Activated T-cell treated with anti-CD3 and anti-CD28 coated beads for 48 hours (primary cell): Measurements from ENCODE around the gene RAC3.

Experiments
- DNase-seq: peaks from one replicate; pipeline ENCODE4 v3.0.0-alpha.2; 2020; ENCODE audit warnings: low read depth

Gene RAC3

DNA sequence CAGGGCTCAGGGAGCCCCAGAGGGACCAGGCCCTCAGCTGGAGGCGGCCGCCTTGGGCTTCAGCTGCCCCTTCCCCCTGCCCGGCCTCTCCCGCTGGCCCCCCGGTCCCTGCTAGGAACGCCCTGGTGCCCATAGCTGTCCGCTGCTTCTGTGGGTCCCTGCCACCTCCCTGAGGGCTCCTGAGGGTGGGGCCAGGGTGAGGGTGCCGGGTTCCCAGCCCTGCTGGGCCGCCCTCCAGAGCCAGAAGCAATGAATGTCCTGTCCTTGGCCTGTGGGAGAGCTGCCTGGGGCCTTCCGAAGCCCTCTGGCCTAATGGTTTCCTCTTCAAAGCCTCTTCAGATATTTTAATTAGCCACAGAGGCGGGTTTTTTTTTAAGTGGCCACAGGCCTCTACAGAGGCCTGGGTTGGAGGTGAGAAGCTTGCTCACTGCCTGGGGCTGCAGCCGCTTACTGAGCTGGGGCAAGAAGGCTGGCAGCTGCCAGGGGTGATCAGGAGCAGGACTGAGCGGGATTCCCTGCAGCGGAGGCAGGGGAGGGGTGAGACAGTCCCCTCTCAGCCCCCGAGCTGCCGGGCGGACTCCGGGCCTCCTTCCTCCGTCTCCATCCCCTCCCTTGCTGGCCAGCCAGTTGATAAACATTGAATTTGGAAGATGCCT is 18.7 kb upstream of the RAC3 start:
- DNase-seq = no peak

DNA sequence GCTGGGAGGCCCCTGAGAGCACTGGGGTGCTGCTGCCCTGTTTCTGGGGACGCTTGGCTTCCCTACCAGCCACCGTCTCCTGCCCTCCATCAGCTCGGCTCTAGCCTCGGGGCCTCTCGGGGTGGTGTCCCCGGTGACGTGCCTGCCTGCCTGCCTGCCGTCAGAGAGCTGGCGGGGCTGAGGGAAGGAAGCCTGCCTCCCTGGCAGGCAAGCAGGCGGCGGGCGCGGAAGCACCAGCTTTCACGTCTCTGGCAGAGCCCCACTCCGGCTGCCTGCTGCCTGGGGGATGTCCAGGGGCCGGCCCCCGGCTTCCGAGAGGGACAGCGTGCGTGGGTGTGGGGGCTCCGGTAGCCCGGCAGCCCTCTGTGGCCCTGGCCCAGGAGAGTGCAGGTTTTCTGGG is 18.1 kb upstream of the RAC3 start:
- DNase-seq = no peak

DNA sequence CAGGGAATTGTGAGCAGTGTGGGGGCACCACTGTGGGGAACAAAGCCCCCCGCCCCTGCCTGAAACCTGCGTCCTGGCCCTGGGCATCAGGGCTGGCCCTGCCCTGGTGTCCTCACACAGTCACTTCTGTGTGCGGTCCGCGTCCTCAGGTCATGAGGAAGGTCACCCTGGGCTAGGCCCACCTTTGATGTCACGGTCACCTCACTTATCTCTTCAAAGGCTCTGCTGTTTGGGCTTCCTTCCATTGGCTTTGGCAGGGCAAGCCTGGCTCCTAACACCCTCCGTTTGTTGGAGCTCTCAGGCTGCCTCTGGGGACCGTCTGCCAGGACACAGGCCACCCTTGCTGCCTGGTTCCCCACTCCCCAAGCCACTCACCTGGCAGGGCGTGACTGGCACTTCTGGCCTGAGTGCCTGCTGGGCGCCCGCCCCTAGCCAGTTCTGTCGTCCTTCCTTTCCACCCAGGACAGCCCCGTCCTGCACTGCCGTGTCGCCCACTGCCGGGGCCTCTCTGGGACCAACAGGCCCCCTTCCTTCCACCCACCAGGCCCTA is 17.6 kb upstream of the RAC3 start:
- no peak for DNase-seq

DNA sequence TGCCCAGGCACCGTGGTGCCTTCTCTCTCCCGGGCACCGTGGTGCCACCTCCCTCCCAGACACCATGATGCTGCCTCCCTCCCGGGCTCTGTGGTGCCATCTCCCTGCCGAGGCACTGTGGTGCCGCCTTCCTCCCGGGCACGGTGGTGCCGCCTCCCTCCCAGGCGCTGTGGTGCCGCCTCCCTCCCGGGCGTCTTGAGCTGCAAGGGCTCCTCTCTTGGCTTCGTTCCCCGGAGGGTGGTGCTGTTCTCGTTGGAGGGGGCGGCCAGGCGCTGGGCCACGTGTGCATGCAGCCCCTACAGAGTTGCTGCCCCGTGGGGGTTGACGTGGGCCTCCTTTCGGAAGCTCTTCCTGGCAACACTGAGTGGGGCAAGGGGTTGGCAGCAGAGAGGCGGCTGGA is 17.0 kb upstream of the RAC3 start:
- DNase-seq = no peak

DNA sequence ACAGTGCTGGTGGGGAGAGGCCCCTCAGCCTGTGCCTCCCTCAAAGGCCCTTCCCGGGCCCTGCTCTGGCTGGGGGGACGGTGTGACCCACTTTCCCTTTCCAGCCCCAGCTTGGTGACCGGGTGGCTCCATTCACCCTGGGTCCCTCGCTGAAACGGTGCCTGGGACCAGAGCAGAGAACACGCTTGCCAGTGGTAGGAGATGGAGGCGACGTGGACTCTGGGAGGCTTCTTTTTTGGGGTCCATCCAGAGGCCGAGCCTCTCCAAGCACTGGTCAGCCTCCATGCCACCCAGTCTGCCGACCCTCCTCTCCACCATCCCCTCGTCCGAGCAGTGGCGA is 16.5 kb upstream of the RAC3 start:
- no peak for DNase-seq

DNA sequence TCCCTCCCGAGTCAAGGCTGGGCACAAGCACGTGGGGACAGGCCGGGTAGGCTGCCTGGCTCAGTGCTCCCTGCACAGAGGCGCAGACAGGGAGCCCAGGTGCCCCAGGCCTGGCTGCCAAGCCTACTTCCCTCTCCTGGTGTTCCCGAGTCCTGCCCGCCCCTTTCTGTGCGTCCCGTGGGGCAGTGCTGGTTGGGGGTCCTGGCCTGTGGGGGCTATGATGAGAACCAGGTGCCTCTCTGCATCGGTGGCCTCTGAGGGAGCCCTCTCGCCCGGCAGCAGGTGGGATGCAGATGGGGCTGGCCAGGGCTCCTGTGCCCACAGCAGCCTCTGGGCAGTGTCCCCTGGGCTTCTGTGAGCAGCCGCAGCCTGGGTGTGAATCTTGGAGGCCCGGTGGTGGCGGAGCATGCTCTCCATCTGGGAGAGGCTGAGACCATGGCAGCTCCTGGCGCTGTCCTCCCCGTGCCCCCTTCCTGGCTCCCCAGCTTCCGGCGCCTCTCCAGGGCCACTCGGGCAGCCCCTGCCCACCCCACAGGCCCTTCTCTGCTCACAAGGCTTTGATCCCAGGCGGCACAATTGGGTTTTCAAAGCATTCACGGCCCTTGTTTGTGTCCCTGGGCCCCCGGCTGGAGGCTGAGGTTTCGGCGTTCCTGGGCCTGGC is 16.0 kb upstream of the RAC3 start:
- DNase-seq = no peak

DNA sequence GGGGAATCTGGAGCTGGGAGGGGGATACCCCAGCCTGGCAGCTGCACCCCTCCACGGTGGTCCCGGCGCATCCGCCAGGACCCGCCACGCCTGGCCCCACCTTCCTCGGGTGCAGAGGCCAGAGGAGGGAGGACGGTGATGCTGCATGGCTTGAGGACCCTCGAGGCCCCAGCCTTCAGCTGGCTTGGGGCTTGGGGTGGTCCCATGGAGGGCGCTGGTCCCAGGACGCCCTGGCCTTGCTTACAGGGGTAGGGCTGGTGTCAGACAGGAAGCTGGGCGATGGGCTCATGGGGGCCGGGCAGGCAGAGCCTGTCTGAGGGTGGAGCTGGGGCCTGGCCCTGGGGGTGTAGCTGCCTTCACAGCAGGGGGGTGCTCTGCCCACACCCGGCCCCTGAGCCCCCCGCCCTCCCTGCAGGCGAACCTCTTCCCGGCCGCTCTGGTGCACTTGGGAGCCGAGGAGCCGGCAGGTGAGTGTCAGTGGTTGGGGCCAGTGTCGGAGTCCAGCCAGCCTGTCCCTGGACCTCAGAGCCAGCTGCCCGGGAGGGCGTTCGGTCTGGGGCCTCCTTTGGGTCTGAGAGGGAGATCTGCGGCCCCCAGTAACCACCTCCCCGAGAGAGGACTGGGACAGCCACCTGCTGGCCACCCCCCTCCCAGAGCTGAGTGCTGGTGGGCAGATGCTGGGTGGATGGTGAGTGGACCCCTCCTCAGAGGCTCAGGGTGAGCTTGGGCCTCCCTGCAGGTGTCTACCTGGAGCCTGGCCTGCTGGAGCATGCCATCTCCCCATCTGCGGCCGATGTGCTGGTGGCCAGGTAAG is 15.2 kb upstream of the RAC3 start:
- DNase-seq = no peak

DNA sequence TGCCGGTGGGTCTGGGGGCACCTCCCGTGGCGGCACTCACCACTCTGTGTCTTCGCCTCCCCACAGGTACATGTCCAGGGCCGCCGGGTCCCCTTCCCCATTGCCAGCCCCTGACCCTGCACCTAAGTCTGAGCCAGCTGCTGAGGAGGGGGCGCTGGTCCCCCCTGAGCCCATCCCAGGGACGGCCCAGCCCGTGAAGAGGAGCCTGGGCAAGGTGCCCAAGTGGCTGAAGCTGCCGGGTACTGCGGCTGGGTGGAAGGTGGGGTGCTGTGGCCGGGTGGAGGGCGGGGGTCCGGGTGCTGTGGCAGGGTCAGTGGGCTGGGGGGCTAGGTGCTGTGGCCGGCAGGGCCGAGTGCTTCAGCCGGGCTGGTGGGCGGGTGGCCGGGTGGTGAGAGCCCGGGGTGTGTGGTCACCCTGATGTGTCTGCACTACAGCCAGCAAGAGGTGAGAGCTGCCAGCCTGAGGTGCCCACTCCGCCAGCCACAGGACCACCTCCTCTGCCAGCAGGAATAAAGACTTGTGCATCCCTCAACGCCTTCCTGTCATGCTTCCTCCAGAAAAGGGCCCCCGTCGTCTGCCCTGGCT is 14.5 kb upstream of the RAC3 start:
- no peak for DNase-seq

DNA sequence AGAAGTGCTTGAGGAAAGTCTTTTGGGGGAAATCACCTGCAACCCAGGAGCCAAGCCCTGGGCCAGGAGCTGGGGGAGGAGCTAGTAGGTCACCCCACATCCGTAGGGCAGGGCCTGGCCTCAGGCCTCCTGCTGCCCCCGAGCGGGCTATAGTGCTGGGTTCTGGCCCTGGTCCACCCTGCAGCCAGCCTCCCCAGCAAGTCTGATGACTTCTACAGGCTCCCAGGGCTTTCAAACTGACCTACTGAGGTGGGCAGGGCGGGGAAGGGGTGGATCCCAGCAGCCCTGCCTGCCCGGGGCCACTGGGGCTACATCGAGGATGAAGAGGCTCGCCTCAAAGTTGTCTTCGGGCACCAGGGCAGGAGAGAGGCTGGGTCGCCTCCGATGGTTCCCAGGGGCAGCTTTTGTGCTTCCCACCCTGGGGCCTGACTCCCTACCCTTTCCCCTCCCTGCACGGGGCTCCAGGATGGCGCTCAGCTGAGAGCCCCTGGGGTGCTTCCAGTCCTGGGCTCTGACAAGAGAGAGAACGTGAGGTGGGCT is 13.8 kb upstream of the RAC3 start:
- no peak for DNase-seq

DNA sequence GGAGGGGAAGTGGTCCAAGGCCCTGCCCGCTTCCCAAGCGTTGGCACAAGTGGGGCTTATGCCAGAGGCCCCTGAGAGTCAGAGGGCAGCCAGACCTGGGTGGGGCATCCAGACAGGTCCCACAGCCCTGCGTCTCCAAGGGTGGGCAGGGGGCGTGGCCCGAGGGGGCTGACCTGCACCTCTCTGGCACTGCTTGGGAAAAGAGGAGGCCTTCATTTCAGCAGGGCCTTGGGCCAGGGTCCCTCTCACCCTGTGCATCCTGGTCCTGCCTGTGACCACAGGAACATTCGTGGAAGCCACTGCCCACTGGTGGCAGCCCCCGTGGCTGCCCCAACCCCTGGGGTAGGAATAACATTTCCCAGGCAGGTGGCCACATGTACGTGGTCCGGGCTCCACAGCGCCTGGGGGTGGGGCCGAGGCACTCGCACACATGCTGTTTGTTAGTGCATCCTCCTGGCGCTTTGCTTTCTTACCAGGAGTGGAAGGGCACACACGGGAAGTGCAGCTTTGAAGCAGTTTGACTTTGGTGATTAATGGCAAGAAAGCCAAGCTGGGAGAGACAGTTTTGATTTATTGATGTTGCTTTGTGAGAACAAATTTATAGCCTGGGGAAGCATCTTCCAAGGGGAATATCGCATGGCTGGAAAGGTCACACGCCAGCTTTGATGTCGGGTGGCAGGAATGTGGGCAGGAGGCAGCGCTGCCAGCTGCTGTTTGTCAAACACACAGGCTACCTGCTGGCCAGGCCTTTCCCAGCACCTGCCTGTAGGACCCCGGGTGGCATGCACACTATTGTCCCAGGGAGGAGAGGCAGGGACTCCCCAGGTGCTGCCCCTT is 13.1 kb upstream of the RAC3 start:
- no peak for DNase-seq

DNA sequence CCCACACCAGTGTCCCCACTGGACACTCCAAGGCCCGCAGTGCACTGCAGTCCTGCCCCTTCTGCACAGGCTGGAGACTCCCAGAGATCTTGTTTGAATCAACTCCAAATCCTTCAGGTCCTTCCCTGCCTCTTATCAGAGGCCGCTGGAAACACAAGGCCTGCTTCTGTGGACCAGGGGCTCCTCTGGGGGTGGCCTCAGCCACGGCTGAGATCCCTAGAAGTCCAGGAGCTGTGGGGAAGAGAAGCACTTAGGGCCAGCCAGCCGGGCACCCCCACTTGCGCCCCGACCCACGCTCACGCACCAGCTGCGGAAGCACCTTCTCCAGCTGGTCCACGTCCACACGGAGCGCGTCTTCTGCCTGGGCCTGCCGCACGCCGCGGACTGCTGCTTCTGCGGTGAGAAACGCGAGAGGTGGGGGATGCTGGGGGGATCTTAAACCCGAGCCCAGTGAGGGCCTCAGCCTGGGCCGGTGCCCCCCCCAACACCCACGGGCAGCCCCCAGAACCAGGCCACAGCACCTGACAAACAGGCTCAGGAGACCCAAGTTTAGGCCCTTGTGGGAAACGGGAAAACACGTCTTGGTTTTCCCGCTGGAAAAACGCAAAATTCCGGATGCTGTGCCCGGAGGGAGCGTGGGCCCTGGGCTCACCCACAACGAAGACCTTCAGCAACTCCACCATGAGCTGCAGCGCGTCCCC is 12.3 kb upstream of the RAC3 start:
- DNase-seq = no peak

DNA sequence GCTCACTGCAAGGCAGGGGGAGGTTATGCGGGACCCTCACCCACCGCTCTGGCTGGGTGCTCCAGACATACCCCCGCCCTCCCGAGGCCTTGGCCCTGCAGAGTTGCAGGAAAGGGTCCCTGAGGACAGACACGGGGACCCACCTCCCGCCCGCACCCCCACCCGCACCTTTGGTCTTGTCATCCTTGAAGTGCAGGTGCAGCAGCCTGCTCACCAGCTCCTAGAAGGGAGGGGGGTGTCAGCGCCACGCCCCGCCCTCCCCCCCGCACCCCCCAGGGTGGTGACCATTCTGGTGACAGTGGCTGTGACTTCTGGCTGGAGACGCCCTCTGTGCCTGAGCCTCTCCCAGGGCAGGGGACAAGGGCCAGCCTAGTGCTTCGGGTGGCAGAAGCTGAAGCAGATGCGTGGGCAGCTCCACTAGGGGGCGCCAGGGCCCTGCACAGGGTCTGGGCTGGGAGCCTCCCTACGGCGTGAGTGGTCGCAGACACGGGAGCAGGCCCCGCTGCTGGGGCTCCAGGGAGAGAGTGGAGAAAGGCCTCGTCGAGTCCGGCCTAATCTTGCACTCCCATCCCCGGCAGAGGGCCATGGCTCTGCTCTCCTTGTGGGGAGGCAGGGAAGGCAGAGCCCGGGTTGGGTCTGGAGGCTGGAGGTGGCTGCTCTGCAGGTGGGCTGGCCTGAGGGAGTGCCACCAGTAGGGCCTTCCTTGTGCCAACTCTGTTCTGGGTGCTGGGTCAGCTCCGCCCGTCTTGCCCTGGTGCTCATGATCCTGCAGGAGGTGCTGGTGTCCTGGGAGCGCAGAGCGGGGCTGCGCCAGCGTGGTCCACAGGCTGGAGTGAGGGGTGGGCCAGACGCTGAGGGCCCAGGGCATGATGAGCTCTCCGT is 11.5 kb upstream of the RAC3 start:
- DNase-seq = peak; percentile 70

DNA sequence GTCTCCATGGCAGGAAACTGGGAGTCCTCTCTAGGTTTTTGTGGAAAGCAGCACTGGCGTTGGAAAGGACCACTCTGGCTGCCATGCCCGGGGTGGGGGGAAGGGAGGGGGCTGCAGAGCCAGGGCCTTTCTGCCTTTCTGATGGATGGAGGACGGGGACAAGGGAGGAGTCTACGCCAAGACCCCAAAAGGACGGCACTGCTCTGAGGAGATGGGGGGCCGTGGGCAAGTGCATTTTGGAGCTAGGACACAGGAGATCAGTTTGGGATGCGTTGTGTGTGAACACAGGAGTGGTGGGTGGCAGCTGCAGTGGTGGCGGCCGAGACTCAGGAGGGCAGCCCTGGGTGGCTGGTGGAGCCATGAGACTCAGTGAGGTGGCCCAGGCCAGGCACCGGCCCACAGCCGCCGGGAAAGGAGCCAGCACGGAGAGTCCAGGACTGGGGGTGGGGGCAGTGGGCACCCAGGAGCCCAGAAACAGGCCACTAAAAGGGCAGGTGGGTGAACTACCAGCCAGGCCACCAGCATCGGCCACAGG is 10.8 kb upstream of the RAC3 start:
- DNase-seq = no peak

DNA sequence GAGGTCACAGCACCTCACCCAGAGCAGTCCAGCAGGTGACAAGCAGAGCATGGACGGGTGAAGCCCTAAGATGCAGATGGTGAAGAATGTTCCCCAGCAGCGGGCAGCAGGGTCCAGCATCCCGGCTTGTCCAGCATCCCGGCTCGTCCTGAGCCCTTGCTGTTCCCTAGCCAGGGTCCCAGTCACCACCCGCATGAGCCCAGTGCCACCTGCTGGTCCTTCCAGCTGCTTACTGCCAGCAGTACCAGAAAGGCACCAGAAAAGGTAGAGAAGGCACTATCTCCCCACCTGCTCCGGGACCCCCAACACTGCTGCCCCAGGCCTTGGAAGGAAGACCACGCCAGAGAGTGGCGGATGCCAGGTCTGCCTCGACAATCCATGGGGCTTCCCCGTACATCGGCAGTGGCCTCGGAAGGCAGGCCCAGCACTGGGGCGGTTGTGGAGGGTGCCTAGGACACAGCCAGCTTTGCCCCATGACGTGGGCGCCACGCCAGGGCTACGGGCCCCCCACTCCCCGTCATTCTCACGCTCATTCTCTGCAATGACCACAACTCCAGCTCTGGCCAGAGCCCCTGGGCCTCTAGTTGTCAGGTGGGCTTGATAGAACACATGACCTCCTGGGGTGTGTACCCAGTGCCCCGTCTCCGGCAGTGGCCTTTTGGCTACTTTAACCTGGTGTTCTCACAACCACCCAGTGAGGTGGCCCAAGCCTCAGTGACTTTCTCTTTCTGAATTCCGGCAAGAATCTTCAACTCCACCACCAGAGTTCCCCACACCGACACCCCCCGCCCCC is 10.2 kb upstream of the RAC3 start:
- peak; percentile 44 for DNase-seq

DNA sequence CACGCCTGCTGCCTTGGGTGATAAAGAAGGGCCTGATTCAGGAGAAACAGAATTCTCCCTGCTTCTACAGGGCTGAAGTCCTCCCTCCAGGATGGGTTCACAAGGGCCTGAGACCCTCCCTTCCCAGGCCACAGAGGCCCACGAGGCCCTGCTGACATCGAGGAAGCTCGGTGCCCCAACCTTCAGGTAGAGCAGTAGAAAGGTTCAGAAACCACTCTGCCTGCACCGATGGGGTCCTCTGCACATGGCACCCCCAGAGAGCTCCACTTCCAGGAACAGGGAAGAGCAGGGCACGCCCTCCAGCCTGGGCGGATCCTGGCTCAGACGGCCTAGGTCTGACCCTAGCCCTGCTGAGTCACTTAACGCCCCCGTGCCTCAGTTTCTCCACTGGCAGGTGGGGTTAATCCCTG is 9.6 kb upstream of the RAC3 start:
- DNase-seq = no peak

DNA sequence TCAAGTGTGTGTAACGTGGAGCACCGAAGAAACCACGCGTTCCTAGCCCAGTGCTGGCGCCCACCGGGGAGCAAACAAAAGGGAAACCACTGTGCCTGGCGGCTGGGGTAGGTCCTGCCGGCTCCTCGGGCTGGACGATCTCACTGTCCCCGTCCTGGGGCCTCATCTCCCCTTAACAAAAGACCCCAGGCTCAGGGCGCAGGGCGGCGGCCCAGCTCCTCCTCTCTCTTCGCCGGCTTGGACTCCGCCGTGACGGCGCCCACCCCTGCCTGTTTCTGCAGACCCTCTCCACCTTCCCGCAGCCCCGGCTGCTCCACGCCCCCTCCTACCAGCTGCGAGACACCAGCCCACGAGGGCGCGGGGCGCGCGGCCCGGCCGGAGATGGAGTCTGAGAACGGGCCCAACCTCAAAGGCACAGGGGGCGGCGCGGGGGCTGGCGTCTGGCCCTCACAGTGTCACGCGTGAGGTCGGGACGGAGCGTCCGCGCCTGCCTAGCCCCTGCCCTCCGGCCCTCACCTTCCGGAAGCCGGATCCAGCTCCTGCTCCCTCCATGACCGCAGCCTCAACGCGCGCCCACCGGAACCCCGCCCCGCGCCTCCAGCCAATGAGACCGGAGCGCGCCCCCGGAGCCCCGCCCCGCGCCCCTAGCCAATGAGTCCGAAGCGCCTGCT is 9.0 kb upstream of the RAC3 start, which contains the start of gene CENPX:
CENPX (minus strand) TSS at position 569 of the 671 bp plus-strand sequence; CDS start at position 552, 17 bp downstream.
- DNase-seq = no peak

DNA sequence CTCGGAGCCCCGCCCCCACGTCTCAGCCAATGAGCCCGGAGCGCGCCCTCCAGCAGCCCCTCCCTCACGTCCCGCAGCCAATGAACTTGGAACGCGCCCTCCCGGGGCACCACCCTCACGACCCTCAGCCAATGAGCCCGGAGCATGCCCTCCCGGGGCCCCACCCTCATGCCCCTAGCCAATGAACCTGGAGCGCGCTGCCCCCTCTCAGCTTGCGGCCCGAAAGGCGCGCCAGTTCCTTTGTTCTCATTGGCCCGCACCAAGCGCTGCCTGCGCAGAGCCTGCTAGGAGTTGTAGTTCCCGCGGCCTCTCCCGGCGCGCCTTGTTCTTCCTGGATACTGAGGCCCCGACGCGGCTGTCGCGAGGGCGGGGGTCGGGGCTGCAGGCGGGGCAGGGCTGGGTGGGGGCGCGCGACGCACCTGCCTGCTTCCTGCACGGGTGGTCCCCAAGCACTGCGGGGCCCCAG is 8.5 kb upstream of the RAC3 start, which contains the start of gene LRRC45:
LRRC45 (plus strand) TSS at position 325 of the 466 bp plus-strand sequence. CDS start 339 bp downstream, outside the sequence.
- DNase-seq = peak; percentile 100
